ENCODE measurements around the gene CC2D1A.

The CC2D1A gene

GRCh38 chr19:13872339-13872694, 33.7 kb upstream of the CC2D1A start:
- no peak for TF ChIP-seq CTCF (IDR thresholded peaks at IDR 0.05)

- TF ChIP-seq CTCF (IDR thresholded peaks at IDR 0.05) = no peak
Measured at GRCh38 chr19:13872695-13873389, 33.2 kb upstream of the CC2D1A start.

- no peak for TF ChIP-seq CTCF (IDR thresholded peaks at IDR 0.05)
Measured at GRCh38 chr19:13873834-13874515, 32.0 kb upstream of the CC2D1A start.

GRCh38 chr19:13875824-13876223, 30.2 kb upstream of the CC2D1A start:
- no peak for TF ChIP-seq CTCF (IDR thresholded peaks at IDR 0.05)

- TF ChIP-seq CTCF (IDR thresholded peaks at IDR 0.05) = no peak
Measured at GRCh38 chr19:13876834-13877233, 29.2 kb upstream of the CC2D1A start, which contains the start of gene NANOS3. NANOS3 (plus strand) TSS chr19:13877134; CDS start chr19:13877249, 115 bp downstream.

GRCh38 chr19:13877303-13877702, 28.7 kb upstream of the CC2D1A start:
- no peak for TF ChIP-seq CTCF (IDR thresholded peaks at IDR 0.05)

GRCh38 chr19:13880059-13881043, 25.6 kb upstream of the CC2D1A start:
- peak; percentile 99 for TF ChIP-seq CTCF (IDR thresholded peaks at IDR 0.05)
